SK-N-MC (cell line): ENCODE data around the gene PELI2.

Experiments used
- DNase-seq: peaks from one replicate; pipeline ENCODE4 v3.0.0-alpha.2; 2011; ENCODE audit warnings: low read depth, low spot score
- H3K27ac ChIP-seq: fragments of 200-600 bp; sonication (generic); 2 replicates; pipeline ENCODE4 v1.5.1; 2016; ENCODE audit warnings: mixed run types
- H3K36me3 ChIP-seq: fragments of 200-600 bp; sonication (generic); 2 replicates; pipeline ENCODE4 v1.6.1; 2017; ENCODE audit warnings: antibody characterized with exemption, low read length, mixed read lengths; ENCODE audit not compliant: insufficient read depth
- H3K4me3 ChIP-seq: fragments of 200-600 bp; sonication (generic); 2 replicates; pipeline ENCODE4 v1.5.1; 2016
- H3K9ac ChIP-seq: fragments of 200-600 bp; sonication (generic); 2 replicates; pipeline ENCODE4 v1.8.0; 2017; ENCODE audit warnings: mixed run types, mixed read lengths; ENCODE audit not compliant: insufficient read length
- H3K9me3 ChIP-seq: fragments of 200-600 bp; sonication (generic); 2 replicates; pipeline ENCODE4 v1.6.1; 2017; ENCODE audit warnings: low read depth, mild to moderate bottlenecking, antibody characterized with exemption, low read length, moderate library complexity, mixed read lengths
- EZH2 ChIP-seq: fragments of 200-600 bp; sonication (generic); IDR thresholded peaks from one replicate; pipeline ENCODE4 v1.6.1; 2017; ENCODE audit warnings: antibody characterized with exemption
- FOXP2 ChIP-seq: optimal IDR thresholded peaks from 2 replicates; pipeline ENCODE3; 2011; ENCODE audit warnings: mild to moderate bottlenecking, moderate library complexity; ENCODE audit not compliant: insufficient read depth; ENCODE audit errors: extremely low read length, control extremely low read depth
- POLR2AphosphoS5 ChIP-seq: IDR thresholded peaks from 2 replicates; pipeline ENCODE4 v1.6.1; 2012; ENCODE audit warnings: mild to moderate bottlenecking, low read depth, low read length, borderline replicate concordance

Gene PELI2

DNA sequence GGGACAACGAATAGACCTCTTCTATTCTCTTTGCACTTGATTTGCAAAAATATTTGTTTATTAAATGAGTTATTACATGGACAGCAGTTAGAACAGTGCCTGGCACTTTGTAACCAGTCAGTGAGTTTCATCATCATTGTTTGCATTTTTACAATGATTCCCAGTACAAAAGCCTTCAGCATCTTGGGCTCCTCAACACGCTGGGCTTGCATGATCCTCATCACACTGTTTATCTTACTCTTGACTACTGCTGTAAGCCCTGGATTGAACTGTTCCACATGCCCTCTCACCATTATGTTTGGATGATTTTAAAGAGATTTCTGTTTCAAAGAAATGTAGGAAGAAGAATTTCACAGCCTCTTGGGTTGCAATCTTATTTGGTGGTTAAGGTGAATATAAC lies 204.3 kb downstream of the PELI2 start:
- Histone ChIP-seq H3K9me3 (no peaks in the 10 kb centered on the region), H3K27ac (no peak overlapping the region), H3K36me3 (no peaks in the 10 kb centered on the region), H3K9ac (no peak overlapping the region), H3K4me3 (no peak overlapping the region)
- DNase-seq = no peak
- no peak for TF ChIP-seq EZH2
- TF ChIP-seq POLR2AphosphoS5 = no peak
- TF ChIP-seq FOXP2 = no peak

DNA sequence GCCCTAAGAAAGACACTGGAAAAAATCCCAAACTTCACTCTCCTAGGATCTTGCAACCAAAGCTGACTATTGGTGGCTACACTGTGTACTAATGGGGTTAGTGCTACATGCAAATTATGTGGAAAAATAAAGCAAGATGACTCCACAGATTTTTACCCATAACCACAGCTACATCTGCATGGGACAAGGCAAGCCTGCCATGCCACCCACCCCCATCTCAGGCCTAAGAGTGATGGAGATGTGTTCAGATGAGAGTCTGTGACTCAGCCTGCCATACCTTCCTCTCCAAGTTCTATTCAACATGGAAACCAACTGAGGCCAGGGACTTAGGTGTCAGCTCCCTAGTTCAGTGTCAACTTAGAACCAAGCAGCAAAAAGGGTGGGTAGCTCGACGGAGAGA lies 206.2 kb downstream of the PELI2 start:
- H3K9ac ChIP-seq = no peak overlapping the region
- TF ChIP-seq EZH2 (no peak), POLR2AphosphoS5 (no peak), FOXP2 (no peak)
- H3K4me3 ChIP-seq = no peak overlapping the region
- no peak for DNase-seq
- no peak overlapping the region for H3K27ac ChIP-seq
- H3K36me3 ChIP-seq = no peaks in the 10 kb centered on the region
- no peaks in the 10 kb centered on the region for H3K9me3 ChIP-seq

DNA sequence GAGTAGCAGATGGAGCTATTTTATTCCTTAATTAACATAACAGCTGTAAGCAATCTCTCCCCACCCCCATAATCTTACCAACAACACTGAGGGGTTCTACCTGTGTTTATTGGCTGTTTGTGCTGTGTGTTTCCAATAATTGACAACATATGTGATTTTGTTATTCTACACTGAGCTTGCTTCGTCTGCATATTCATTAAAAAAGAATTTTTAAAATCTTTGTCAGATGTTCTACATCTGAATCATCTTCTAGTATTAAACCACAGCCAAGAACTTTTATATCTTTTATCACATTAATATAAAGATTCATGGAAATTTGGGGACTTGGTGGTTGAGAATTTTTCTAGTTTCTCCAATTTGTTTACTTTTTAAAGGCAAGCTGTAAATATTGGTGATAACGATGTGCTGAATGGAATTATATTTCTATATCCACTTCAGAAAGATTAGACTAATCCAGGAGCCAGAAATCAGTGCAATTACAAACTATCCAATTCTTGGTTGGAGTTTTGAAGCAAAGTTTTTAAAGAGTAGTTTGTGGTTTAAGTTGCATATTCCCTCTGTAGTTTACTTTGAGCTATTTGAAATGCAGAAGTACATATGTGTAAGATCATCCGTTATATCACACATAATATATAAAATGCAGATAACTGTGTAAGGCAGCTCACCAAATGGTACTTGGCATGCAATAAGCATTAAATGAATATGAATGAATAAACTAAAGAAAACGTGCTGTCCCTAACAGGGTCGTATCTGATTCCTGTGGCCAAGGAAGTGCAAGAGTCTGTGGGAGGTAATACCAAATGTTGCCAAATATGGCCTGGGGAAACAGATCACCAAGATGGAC lies 206.9 kb downstream of the PELI2 start:
- Histone ChIP-seq H3K36me3 (no peaks in the 10 kb centered on the region), H3K9me3 (no peaks in the 10 kb centered on the region), H3K4me3 (peak overlapping the region; percentile 26), H3K9ac (no peak overlapping the region), H3K27ac (peak overlapping the region; percentile 80)
- TF ChIP-seq FOXP2 (no peak), POLR2AphosphoS5 (no peak)
- DNase-seq = no peak

DNA sequence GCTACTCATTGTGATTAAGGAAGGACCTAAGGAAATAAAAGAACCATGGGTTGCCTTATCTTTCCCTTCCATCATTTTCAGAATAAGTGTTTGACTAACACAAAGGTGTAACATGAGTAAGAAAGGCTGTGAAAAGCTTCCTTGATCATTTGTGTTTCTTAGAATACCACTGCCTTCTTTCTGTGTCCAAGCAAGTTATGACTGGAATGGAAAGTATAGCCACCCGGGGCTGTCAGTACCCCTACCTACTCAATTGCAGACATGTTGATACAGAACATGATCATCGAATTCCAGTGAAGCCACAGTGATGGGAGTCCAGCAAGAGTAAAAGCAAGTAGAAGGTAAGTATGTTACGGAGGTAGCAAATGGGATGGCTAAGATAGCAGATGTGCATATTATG lies 209.8 kb downstream of the PELI2 start:
- DNase-seq = no peak
- Histone ChIP-seq H3K27ac (no peak overlapping the region), H3K36me3 (no peaks in the 10 kb centered on the region), H3K4me3 (no peak overlapping the region), H3K9me3 (no peaks in the 10 kb centered on the region), H3K9ac (no peak overlapping the region)
- TF ChIP-seq POLR2AphosphoS5 (no peak), FOXP2 (no peak), EZH2 (no peak)

DNA sequence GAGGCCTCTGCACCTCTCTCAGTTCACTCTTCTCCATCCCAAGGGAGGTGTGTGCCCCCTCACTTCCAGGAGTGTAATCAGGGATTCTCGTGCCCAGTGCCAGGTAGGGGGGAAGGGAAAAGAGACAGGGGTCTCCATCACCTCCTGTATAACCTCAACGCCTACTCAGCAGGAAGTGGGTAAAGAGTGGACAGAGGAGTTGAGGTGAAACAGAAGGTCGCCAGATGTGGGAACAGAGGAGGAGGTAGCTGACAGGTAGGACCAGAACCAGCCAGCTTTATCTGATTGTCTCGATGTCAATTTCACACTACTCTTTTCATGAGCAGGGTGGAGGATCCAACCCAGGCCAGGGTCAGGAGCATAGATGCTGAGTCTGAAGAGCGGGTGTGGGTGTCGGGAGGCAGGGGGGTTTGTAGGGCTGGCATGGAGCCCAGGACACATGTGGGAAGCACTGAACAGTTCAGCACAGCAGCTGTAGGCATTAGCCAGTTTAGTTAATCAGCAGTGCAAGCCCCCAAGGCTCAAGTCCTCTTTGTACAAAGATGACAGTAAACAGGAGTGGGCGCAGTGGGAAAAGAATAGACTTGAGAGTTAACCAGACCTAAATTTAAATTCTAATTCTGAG lies 213.5 kb downstream of the PELI2 start:
- no peak for DNase-seq
- no peak overlapping the region for H3K27ac ChIP-seq

DNA sequence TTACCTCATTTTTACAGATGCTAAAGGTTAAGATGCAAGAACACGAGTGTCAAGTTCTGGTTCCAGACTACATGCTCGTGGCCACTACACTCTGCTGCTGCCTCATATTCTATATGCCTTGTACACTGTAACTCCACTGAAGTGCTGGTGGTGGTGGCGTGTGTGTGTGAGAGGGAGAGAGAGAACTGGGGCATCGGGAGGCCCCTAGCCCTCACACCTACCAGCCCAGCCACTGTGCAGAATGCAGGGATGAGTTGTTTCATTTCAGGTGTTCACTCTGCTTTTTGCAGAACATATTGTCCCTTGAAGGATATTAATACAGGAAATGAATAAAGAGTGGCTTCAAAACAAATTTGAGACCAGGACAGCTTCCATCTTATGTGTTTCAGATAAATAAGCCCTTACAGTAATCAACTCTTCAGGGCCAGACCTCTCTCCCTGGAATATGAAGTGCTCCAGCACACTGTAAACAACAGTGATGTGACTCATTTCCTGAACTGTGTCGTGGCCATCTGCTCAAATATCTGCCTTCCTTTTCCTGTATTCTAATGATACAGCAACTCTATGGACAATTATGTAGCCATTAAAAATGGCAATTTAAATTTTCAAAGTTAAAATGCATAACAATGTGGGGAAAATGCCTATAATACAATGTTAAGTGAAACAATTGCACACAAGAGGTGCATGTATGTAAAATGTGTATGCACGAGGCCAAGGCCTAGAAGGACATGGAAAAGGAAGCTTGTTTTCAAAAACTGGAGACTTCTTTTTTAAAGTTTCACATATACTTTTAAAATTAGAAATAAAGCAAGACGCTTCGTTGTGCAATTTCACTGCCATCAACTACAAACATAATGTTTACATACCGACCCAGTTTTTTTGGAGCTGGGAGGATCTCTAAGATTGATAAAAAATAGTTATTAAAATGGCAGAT lies 215.4 kb downstream of the PELI2 start:
- H3K36me3 ChIP-seq = no peaks in the 10 kb centered on the region
- H3K9ac ChIP-seq = no peak overlapping the region
- no peak for DNase-seq

More for the DNA sequence above, 213.5 kb downstream of the PELI2 start:
- H3K9ac ChIP-seq = no peak overlapping the region
- TF ChIP-seq EZH2 = no peak
- no peak for TF ChIP-seq FOXP2
- TF ChIP-seq POLR2AphosphoS5 = no peak
- H3K4me3 ChIP-seq = no peak overlapping the region
- H3K9me3 ChIP-seq = peaks cover 2% of the 10 kb centered on the region; the same call in 1 of the 2 replicates
- no peaks in the 10 kb centered on the region for H3K36me3 ChIP-seq

DNA sequence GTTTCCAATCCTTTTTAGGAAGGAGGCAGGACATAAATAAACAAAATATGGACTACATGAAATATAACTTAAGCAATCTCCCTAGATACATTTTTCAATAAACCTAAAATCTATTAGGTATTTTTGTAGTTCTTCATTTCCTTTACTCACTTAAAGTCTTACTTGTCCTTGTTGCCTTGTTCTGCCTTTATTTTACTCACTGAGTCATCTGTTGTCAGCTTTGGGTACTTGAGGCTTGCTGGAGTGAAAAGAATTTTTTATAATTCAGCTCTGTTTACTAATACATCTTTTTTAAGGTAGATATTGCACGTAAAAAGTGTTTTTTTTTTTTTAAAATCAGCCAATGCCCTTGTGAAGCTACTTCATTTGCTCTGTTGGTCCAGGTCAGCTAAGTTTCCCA lies 216.2 kb downstream of the PELI2 start:
- Histone ChIP-seq H3K9ac (no peak overlapping the region), H3K9me3 (peaks cover 2% of the 10 kb centered on the region; the same call in 1 of the 2 replicates), H3K27ac (peak overlapping the region; percentile 33; the same call in 1 of the 2 replicates), H3K36me3 (no peaks in the 10 kb centered on the region), H3K4me3 (no peak overlapping the region)
- TF ChIP-seq POLR2AphosphoS5 (no peak), FOXP2 (no peak), EZH2 (no peak)
- no peak for DNase-seq

More for the DNA sequence above, 215.4 kb downstream of the PELI2 start:
- peaks cover 2% of the 10 kb centered on the region; the same call in 1 of the 2 replicates for H3K9me3 ChIP-seq
- H3K27ac ChIP-seq = peak overlapping the region; percentile 33; the same call in 1 of the 2 replicates
- TF ChIP-seq EZH2 = no peak
- no peak for TF ChIP-seq FOXP2
- TF ChIP-seq POLR2AphosphoS5 = no peak
- no peak overlapping the region for H3K4me3 ChIP-seq
